HepG2 (cell line): Measurements from ENCODE around the gene KTI12. TPM values are rescaled to one million over a fixed set of nuclear protein-coding genes. Genes with fewer than 3 reads are reported as not detected.

Source experiments
- AKAP8 ChIP-seq: sonication (generic); formaldehyde crosslinking; IDR thresholded peaks from 2 replicates; pipeline ENCODE4 v1.5.1; 2020; ENCODE audit warnings: mild to moderate bottlenecking, missing genetic modification reagents
- ATF7-NPFF ChIP-seq: sonication (generic); formaldehyde crosslinking; IDR thresholded peaks from 2 replicates; pipeline ENCODE4 v1.8.1; 2023; ENCODE audit warnings: mild to moderate bottlenecking, low read depth, missing genetic modification reagents, moderate library complexity
- ATRX ChIP-seq: sonication (generic); formaldehyde crosslinking; IDR thresholded peaks from 2 replicates; pipeline ENCODE4 v1.4.0; 2020; ENCODE audit warnings: missing genetic modification reagents, borderline replicate concordance
- CENPT ChIP-seq: sonication (generic); formaldehyde crosslinking; IDR thresholded peaks from 2 replicates; pipeline ENCODE4 v1.8.0; 2022; ENCODE audit warnings: low read depth, mild to moderate bottlenecking, moderate library complexity, missing genetic modification reagents
- E2F2 ChIP-seq: sonication (generic); formaldehyde crosslinking; IDR thresholded peaks from 2 replicates; pipeline ENCODE4 v1.4.0; 2020; ENCODE audit warnings: missing genetic modification reagents, borderline replicate concordance
- GLI4 ChIP-seq: sonication (generic); formaldehyde crosslinking; IDR thresholded peaks from 2 replicates; pipeline ENCODE4 v1.5.1; 2020; ENCODE audit warnings: missing genetic modification reagents, mild to moderate bottlenecking, moderate library complexity, borderline replicate concordance
- HMGXB4 ChIP-seq, 2 experiments: sonication (generic) in 1 of 2; formaldehyde crosslinking in 1 of 2; IDR thresholded peaks; 2 replicates each; pipeline versions ENCODE4 v1.4.0 to v1.6.1; 2018 to 2020; ENCODE audit warnings: missing genetic modification reagents in 2 of 2, borderline replicate concordance in 1 of 2, low read depth in 1 of 2, mild to moderate bottlenecking in 1 of 2, missing biosample characterization in 1 of 2
- HNRNPUL1 ChIP-seq: fragments of 200-400 bp; formaldehyde crosslinking; IDR thresholded peaks from 2 replicates; pipeline ENCODE4 v1.6.1; 2017; ENCODE audit warnings: low read depth, mild to moderate bottlenecking, low read length, moderate library complexity
- MYNN ChIP-seq: sonication (generic); formaldehyde crosslinking; IDR thresholded peaks from 2 replicates; pipeline ENCODE4 v1.4.0; 2020; ENCODE audit warnings: mild to moderate bottlenecking, low read depth, missing genetic modification reagents
- NFE2 ChIP-seq: sonication (generic); formaldehyde crosslinking; IDR thresholded peaks from 2 replicates; pipeline ENCODE4 v1.4.0; 2020; ENCODE audit warnings: missing genetic modification reagents
- RBFOX2 ChIP-seq: fragments of 200-400 bp; formaldehyde crosslinking; IDR thresholded peaks from 2 replicates; pipeline ENCODE4 v1.6.1; 2017; ENCODE audit warnings: low read depth, mild to moderate bottlenecking, low read length
- REPIN1 ChIP-seq: sonication (generic); formaldehyde crosslinking; IDR thresholded peaks from 2 replicates; pipeline ENCODE4 v1.8.0; 2022; ENCODE audit warnings: missing genetic modification reagents, low read depth, mild to moderate bottlenecking, borderline replicate concordance
- SALL2 ChIP-seq: sonication (generic); formaldehyde crosslinking; IDR thresholded peaks from 2 replicates; pipeline ENCODE4 v1.8.1; 2023; ENCODE audit warnings: mild to moderate bottlenecking, missing genetic modification reagents, inconsistent platforms
- SIX1 ChIP-seq: sonication (generic); formaldehyde crosslinking; IDR thresholded peaks from 2 replicates; pipeline ENCODE4 v1.4.0; 2020; ENCODE audit warnings: missing genetic modification reagents, borderline replicate concordance
- SOX13 ChIP-seq, 3 experiments: fragments of 450-650 bp in 1 of 3; sonication (generic) in 1 of 3; formaldehyde crosslinking in 1 of 3; IDR thresholded peaks in 2 of 3; conservative IDR thresholded peaks in 1 of 3; 2 replicates each; pipeline versions ENCODE4 v1.5.0 to v1.6.1; 2016 to 2020; ENCODE audit warnings: antibody characterized with exemption in 1 of 3, mild to moderate bottlenecking in 1 of 3, missing compliant biosample characterization in 1 of 3, missing genetic modification reagents in 1 of 3, moderate library complexity in 1 of 3
- ZBTB4 ChIP-seq: sonication (generic); formaldehyde crosslinking; IDR thresholded peaks from 2 replicates; pipeline ENCODE4 v1.4.0; 2020; ENCODE audit warnings: missing genetic modification reagents, mild to moderate bottlenecking, borderline replicate concordance
- ZNF549 ChIP-seq: sonication (generic); formaldehyde crosslinking; IDR thresholded peaks from 2 replicates; pipeline ENCODE4 v1.5.0; 2020; ENCODE audit warnings: missing genetic modification reagents
- ZNF557 ChIP-seq: sonication (generic); formaldehyde crosslinking; IDR thresholded peaks from 2 replicates; pipeline ENCODE4 v1.4.0; 2020; ENCODE audit warnings: missing genetic modification reagents
- ZNF710 ChIP-seq: sonication (generic); formaldehyde crosslinking; IDR thresholded peaks from 2 replicates; pipeline ENCODE4 v1.5.0; 2020; ENCODE audit warnings: mild to moderate bottlenecking, missing genetic modification reagents, borderline replicate concordance
- ZNF792 ChIP-seq: IDR thresholded peaks from 2 replicates; pipeline ENCODE4 v1.6.1; 2016
- polyA plus RNA-seq, 8 experiments: library from polyadenylated mRNA; depleted of rRNA in 3 of 8; stranded (reverse) in 7 of 8; unstranded in 1 of 8; fragments of >200 nt; fragmentation: Illumina TruSeq in 4 of 8; extraction: Trizol in 4 of 8; gene quantifications; 2 replicates each; pipeline versions ENCODE4 v1.2.1 to v1.2.3, GENCODE V29; 2011 to 2016; ENCODE audit warnings: low read depth in 4 of 8, missing spikeins in 1 of 8, mixed read lengths in 1 of 8; ENCODE audit not compliant: insufficient read depth in 1 of 8
- total RNA-seq, 5 experiments: library from RNA; depleted of rRNA; stranded (reverse); fragments of >200 nt; fragmentation: Illumina TruSeq; extraction: Trizol; gene quantifications; 2 replicates each; pipeline ENCODE4 v1.2.3, GENCODE V29; 2016; ENCODE audit warnings: low read depth in 1 of 5

Gene KTI12
- total and polyA plus RNA-seq, 2 of the 13 experiments (the other 11 are each of a cell fraction or from before 2014, with no cell fraction given): 7.4 to 10.2 TPM

DNA sequence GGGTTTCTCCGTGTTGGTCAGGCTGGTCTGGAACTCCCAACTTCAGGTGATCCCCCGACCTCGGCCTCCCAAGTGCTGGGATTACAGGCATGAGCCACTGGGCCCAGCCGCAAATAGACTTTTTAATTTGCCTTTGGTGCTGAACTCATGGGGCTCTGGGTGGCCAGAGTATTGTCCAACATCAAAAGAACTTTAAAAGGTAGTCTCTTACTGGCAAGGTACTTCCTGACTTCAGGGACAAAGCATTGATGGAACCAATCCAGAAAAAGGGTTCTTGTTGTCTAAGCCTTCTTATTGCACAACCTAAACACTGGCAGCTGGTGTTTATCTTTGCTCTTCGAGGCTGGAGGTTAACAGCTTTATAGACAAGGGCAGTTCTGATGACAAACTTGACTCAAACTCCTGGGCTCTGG lies 3.8 kb upstream of the KTI12 start (continued):
- peak; percentile 18 to 67; a peak in 2 of 4 replicates for TF ChIP-seq HMGXB4 (CRISPR knock-in tag; IDR thresholded peaks at IDR 0.05; ENCODE audit: borderline replicate concordance in 1 of 2, low read depth in 1 of 2)
- peak; percentile 93 for TF ChIP-seq REPIN1 (CRISPR knock-in tag)
- TF ChIP-seq ZNF549 (CRISPR knock-in tag): no peak
- 0 out of 2 replicates have a peak, but pooled peaks have one; percentile 47 for TF ChIP-seq MYNN (CRISPR knock-in tag)
- TF ChIP-seq SOX13 (IDR thresholded peaks at IDR 0.05): peak; percentile 96
- TF ChIP-seq SOX13 (CRISPR knock-in tag; conservative IDR thresholded peaks at IDR 0.05 in 1 of 2, IDR thresholded peaks at IDR 0.05 in 1 of 2): peak in 1 of 2 experiments; percentile 99; a peak in 2 of 4 replicates
- no peak for TF ChIP-seq GLI4 (CRISPR knock-in tag)
- no peak for TF ChIP-seq CENPT
- peak; percentile 90 for TF ChIP-seq ZNF792
- TF ChIP-seq ZNF710: 0 out of 2 replicates have a peak, but pooled peaks have one; percentile 39
- TF ChIP-seq NFE2 (CRISPR knock-in tag): no peak
- TF ChIP-seq ATRX (CRISPR knock-in tag): no peak
- TF ChIP-seq SIX1 (CRISPR knock-in tag): peak; percentile 63; the same call in 1 of the 2 replicates
- TF ChIP-seq ZBTB4 (CRISPR knock-in tag): no peak
- no peak for TF ChIP-seq E2F2
- no peak for TF ChIP-seq RBFOX2
- no peak for TF ChIP-seq ATF7-NPFF (CRISPR knock-in tag)
- no peak for TF ChIP-seq AKAP8
- peak; percentile 71 for TF ChIP-seq SALL2
- no peak for TF ChIP-seq ZNF557 (CRISPR knock-in tag)
- TF ChIP-seq HNRNPUL1: no peak
